ENCODE data around the gene EHBP1. TPM values are rescaled to one million over a fixed set of nuclear protein-coding genes. Genes with fewer than 3 reads are reported as not detected.

The EHBP1 gene
- polyA plus RNA-seq, 1 of the 3 experiments (the other 2 are of a cell fraction) = 62.7 TPM

- Histone ChIP-seq H3K79me2 (ENCODE audit: insufficient read depth) (no peaks in the 10 kb centered on the region), H4K20me1 (ENCODE audit: insufficient read depth) (no peaks in the 10 kb centered on the region), H2AFZ (ENCODE audit: low read depth) (peak overlapping the region; percentile 27; the same call in 1 of the 2 replicates), H3K9ac (no peak overlapping the region), H3K9me3 (no peaks in the 10 kb centered on the region), H3K9me2 (no peaks in the 10 kb centered on the region), H3K36me3 (replicated peaks in 1 of 2; ENCODE audit: control insufficient read depth in 1 of 2, insufficient read depth in 2 of 2, low read length in 1 of 2) (no peaks in the 10 kb centered on the region), H3K4me1 (ENCODE audit: control insufficient read depth in 1 of 2, insufficient read depth in 2 of 2, low read depth in 1 of 2, low read length in 1 of 2) (peaks cover 26 to 27% of the 10 kb centered on the region in 2 experiments), H3K27me3 (ENCODE audit: insufficient read depth) (no peaks in the 10 kb centered on the region), H3K4me2 (peak overlapping the region; percentile 24; the same call in 1 of the 2 replicates), H3K27ac (ENCODE audit: low read depth in 2 of 2, low read length in 1 of 2) (peak overlapping the region; percentile 73 to 93; a peak in 3 of 4 replicates), H3K4me3 (ENCODE audit: low read depth in 2 of 2, low read length in 1 of 2) (no peak overlapping the region), H3F3A (replicated peaks; ENCODE audit: insufficient read depth) (no peaks in the 10 kb centered on the region)
- no peak for DNase-seq
- TF ChIP-seq MAX (IDR thresholded peaks at IDR 0.05; ENCODE audit: low read depth) = no peak
- no peak for TF ChIP-seq GATA2 (CRISPR knock-in tag; IDR thresholded peaks at IDR 0.05)
- TF ChIP-seq SIN3A (IDR thresholded peaks at IDR 0.05; ENCODE audit: borderline replicate concordance, low read depth, low read length) = no peak
- no peak for TF ChIP-seq YY1 (IDR thresholded peaks at IDR 0.05; ENCODE audit: low read depth)
- TF ChIP-seq PBX3 (IDR thresholded peaks at IDR 0.05) = no peak
- TF ChIP-seq IRF3 (IDR thresholded peaks at IDR 0.05; ENCODE audit: low read depth, low read length) = no peak
- TF ChIP-seq FOXM1 (IDR thresholded peaks at IDR 0.05; ENCODE audit: low read depth) = no peak
- no peak for TF ChIP-seq RAD21 (IDR thresholded peaks at IDR 0.05; ENCODE audit: low read length)
- TF ChIP-seq EZH2phosphoT487 (IDR thresholded peaks at IDR 0.05; ENCODE audit: borderline replicate concordance, low read depth) = no peak
- TF ChIP-seq CTCF (IDR thresholded peaks at IDR 0.05) = no peak
- no peak for TF ChIP-seq RCOR1 (IDR thresholded peaks at IDR 0.05; ENCODE audit: low read length)
- TF ChIP-seq SMC3 (IDR thresholded peaks at IDR 0.05; ENCODE audit: low read depth, low read length) = no peak
- TF ChIP-seq USF2 (IDR thresholded peaks at IDR 0.05; ENCODE audit: borderline replicate concordance, low read depth, low read length) = no peak
- TF ChIP-seq NRF1 (IDR thresholded peaks at IDR 0.05; ENCODE audit: low read depth, low read length) = no peak
- POLR2A ChIA-PET = no interaction called here
- WGBS (ENCODE audit: low lambda C conversion rate) = 72% methylated on average over 2 of the region's 2 CpGs
- CTCF ChIA-PET = no interaction called here
Measured at GRCh38 chr2:62662554-62662953, 43.0 kb upstream of the EHBP1 start.
